ENCODE measurements around the gene UGT1A6. TPM values are rescaled to one million over a fixed set of nuclear protein-coding genes. Genes with fewer than 3 reads are reported as not detected.

The UGT1A6 gene
- total and polyA plus RNA-seq, 2 donors (not counting 1 experiment from before 2014, with no cell fraction given), result not detected

DNA sequence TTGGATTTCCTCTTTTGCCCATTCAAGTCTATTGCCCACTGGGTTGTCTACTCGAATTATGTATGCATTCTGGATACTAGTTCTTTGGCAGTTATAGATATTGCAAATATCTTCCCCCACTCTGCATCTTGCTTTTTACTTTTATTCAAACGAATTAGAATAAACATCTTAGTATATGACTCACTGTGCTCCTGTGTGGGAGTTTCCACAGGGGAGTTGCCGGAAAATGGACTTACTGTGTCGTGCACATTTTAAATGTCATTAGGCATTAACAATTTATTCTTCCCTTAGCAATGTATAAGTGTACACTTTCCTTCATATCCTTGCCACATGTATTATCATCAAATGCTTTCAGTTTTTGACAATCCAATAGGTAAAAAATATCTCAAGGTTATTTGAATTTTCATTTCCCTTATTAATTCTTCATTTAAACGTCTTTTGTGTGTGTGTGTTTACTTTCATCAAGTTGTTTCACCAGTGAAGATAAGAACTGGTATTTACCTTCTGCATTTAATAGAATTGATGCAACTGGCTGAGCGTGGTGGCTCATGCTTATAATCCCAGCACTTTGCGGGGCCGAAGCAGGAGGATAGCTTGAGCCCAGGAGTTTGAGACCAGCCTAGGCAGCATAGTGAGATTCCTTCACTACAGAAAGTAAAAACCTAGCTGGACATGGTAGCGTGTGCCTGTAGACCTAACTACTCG is 15.4 kb downstream of the UGT1A6 start:
- H3K27ac ChIP-seq (ENCODE audit: insufficient read depth, low read length), result no peak overlapping the region
- H3K4me2 ChIP-seq (ENCODE audit: extremely low read depth, insufficient read depth, low read length), result no peak overlapping the region
- no peak overlapping the region for H3K9ac ChIP-seq (ENCODE audit: insufficient read depth, low read length)

DNA sequence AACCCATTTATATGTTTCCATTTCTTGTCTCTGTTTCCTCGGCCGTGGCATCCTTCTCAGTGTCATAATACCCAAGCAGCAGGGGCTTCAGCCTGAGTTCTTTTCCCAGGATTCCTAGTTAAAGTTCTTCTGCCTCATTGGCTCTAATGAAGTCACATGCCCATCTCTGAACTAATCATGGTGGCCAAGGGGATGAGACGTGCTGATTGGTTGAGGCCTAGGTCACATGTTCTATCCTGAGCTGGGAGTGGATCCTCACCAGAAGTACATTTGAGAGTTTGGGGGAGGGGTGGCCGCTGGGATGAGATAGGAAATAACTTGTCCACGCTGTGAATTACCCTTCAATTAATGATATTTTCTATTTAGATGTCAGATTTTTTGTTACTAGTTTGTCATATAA is 16.3 kb downstream of the UGT1A6 start:
- no peaks in the 10 kb centered on the region for H3K9me3 ChIP-seq (ENCODE audit: control insufficient read depth, insufficient read depth, low read depth, low read length)
- no peaks in the 10 kb centered on the region for H4K20me1 ChIP-seq (ENCODE audit: control insufficient read depth, extremely low read depth, insufficient read depth, low read length)
- H3K27ac ChIP-seq (ENCODE audit: insufficient read depth, low read length), result no peak overlapping the region
- H3K9ac ChIP-seq (ENCODE audit: insufficient read depth, low read length), result no peak overlapping the region
- H3K4me1 ChIP-seq (ENCODE audit: control insufficient read depth, extremely low read depth, insufficient read depth, low read length), result no peaks in the 10 kb centered on the region
- no peak overlapping the region for H3K4me2 ChIP-seq (ENCODE audit: extremely low read depth, insufficient read depth, low read length)
- H3K27me3 ChIP-seq (ENCODE audit: control insufficient read depth, insufficient read depth, low read length), result peaks cover under 1% of the 10 kb centered on the region
- H2AFZ ChIP-seq (ENCODE audit: low read length), result no peak overlapping the region
- H3K79me2 ChIP-seq (ENCODE audit: control insufficient read depth, insufficient read depth, low read length), result no peaks in the 10 kb centered on the region
- TF ChIP-seq EZH2 (IDR thresholded peaks at IDR 0.05; ENCODE audit: low read length, missing control alignments), result no peak
- TF ChIP-seq, protein P1, sequence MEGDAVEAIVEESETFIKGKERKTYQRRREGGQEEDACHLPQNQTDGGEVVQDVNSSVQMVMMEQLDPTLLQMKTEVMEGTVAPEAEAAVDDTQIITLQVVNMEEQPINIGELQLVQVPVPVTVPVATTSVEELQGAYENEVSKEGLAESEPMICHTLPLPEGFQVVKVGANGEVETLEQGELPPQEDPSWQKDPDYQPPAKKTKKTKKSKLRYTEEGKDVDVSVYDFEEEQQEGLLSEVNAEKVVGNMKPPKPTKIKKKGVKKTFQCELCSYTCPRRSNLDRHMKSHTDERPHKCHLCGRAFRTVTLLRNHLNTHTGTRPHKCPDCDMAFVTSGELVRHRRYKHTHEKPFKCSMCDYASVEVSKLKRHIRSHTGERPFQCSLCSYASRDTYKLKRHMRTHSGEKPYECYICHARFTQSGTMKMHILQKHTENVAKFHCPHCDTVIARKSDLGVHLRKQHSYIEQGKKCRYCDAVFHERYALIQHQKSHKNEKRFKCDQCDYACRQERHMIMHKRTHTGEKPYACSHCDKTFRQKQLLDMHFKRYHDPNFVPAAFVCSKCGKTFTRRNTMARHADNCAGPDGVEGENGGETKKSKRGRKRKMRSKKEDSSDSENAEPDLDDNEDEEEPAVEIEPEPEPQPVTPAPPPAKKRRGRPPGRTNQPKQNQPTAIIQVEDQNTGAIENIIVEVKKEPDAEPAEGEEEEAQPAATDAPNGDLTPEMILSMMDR (conservative IDR thresholded peaks at IDR 0.05 in 1 of 2, IDR thresholded peaks at IDR 0.05 in 1 of 2; ENCODE audit: low read depth in 1 of 2, low read length in 2 of 2), result no peak
- no peak overlapping the region for H3K4me3 ChIP-seq (replicated peaks in 1 of 4; ENCODE audit: control extremely low read depth in 1 of 4, insufficient read depth in 1 of 4, low read depth in 3 of 4, low read length in 4 of 4)
- H3K36me3 ChIP-seq (ENCODE audit: control insufficient read depth, insufficient read depth, low read length), result no peaks in the 10 kb centered on the region
- no peak for DNase-seq (ENCODE audit: low read depth in 2 of 2)

More for the DNA sequence above, 15.4 kb downstream of the UGT1A6 start:
- TF ChIP-seq, protein P1 (conservative IDR thresholded peaks at IDR 0.05 in 1 of 2, IDR thresholded peaks at IDR 0.05 in 1 of 2; ENCODE audit: low read depth in 1 of 2, low read length in 2 of 2), result no peak
- TF ChIP-seq EZH2 (IDR thresholded peaks at IDR 0.05; ENCODE audit: low read length, missing control alignments), result no peak
- Histone ChIP-seq H2AFZ (ENCODE audit: low read length) (no peak overlapping the region), H3K9me3 (ENCODE audit: control insufficient read depth, insufficient read depth, low read depth, low read length) (no peaks in the 10 kb centered on the region), H3K4me3 (replicated peaks in 1 of 4; ENCODE audit: control extremely low read depth in 1 of 4, insufficient read depth in 1 of 4, low read depth in 3 of 4, low read length in 4 of 4) (no peak overlapping the region), H4K20me1 (ENCODE audit: control insufficient read depth, extremely low read depth, insufficient read depth, low read length) (no peaks in the 10 kb centered on the region), H3K27me3 (ENCODE audit: control insufficient read depth, insufficient read depth, low read length) (no peaks in the 10 kb centered on the region), H3K36me3 (ENCODE audit: control insufficient read depth, insufficient read depth, low read length) (no peaks in the 10 kb centered on the region), H3K4me1 (ENCODE audit: control insufficient read depth, extremely low read depth, insufficient read depth, low read length) (no peaks in the 10 kb centered on the region), H3K79me2 (ENCODE audit: control insufficient read depth, insufficient read depth, low read length) (no peaks in the 10 kb centered on the region)
- DNase-seq (ENCODE audit: low read depth in 2 of 2), result peak in 1 of 2 donors; percentile 67

DNA sequence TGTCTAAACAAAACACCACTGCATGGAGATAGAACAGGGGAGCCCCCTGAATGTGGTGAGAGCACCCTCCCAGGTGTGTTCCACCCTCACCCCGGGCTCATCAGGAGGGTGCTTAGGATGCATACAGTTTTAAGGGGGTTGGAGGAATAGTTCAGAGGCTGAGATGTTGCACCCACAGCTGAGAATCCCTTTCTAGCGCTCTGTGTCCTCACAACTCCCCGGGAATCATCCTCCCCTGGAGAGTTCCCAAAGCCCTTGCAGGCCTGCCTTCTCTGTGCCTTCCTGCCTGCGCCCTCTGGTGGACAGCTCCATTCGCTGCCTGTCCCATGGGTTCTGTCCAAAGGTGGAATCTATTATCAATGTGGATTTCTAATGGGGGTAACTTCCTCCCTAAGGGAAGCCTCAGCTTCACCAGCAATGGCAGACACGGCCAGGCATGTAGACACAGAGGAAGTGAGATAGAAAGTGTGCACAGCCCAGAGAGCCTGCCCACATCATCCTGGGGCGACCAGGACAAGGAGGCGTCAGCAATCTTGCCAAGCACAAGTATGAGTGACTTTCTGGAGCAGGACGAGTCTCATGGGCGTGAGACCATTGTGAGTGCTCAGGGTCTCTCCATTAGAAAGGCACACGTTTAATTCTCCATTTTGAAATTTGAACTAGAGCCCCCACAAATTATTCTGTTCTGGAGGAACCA is 18.8 kb downstream of the UGT1A6 start:
- no peaks in the 10 kb centered on the region for H4K20me1 ChIP-seq (ENCODE audit: control insufficient read depth, extremely low read depth, insufficient read depth, low read length)
- no peak overlapping the region for H3K4me2 ChIP-seq (ENCODE audit: extremely low read depth, insufficient read depth, low read length)
- no peak overlapping the region for H3K9ac ChIP-seq (ENCODE audit: insufficient read depth, low read length)
- H3K27me3 ChIP-seq (ENCODE audit: control insufficient read depth, insufficient read depth, low read length), result peaks cover 4% of the 10 kb centered on the region
- TF ChIP-seq, protein P1 (conservative IDR thresholded peaks at IDR 0.05 in 1 of 2, IDR thresholded peaks at IDR 0.05 in 1 of 2; ENCODE audit: low read depth in 1 of 2, low read length in 2 of 2), result peak; percentile 88 to 94
- no peak for TF ChIP-seq EZH2 (IDR thresholded peaks at IDR 0.05; ENCODE audit: low read length, missing control alignments)
- H3K9me3 ChIP-seq (ENCODE audit: control insufficient read depth, insufficient read depth, low read depth, low read length), result no peaks in the 10 kb centered on the region
- no peak overlapping the region for H3K27ac ChIP-seq (ENCODE audit: insufficient read depth, low read length)
- no peaks in the 10 kb centered on the region for H3K36me3 ChIP-seq (ENCODE audit: control insufficient read depth, insufficient read depth, low read length)
- H2AFZ ChIP-seq (ENCODE audit: low read length), result no peak overlapping the region
- no peak overlapping the region for H3K4me3 ChIP-seq (replicated peaks in 1 of 4; ENCODE audit: control extremely low read depth in 1 of 4, insufficient read depth in 1 of 4, low read depth in 3 of 4, low read length in 4 of 4)
- DNase-seq (ENCODE audit: low read depth in 2 of 2), result peak; percentile 64 to 67
- H3K4me1 ChIP-seq (ENCODE audit: control insufficient read depth, extremely low read depth, insufficient read depth, low read length), result no peaks in the 10 kb centered on the region
- H3K79me2 ChIP-seq (ENCODE audit: control insufficient read depth, insufficient read depth, low read length), result no peaks in the 10 kb centered on the region

Data from fibroblast of lung (primary cell).